NCI-H748 (cell line): ENCODE results near the gene PERM1.

Experiments used
- DNase-seq: peaks from one replicate; lab custom pipeline; 2025; ENCODE audit not compliant: unreplicated experiment; lab: John Stamatoyannopoulos, UW

Gene PERM1

DNA sequence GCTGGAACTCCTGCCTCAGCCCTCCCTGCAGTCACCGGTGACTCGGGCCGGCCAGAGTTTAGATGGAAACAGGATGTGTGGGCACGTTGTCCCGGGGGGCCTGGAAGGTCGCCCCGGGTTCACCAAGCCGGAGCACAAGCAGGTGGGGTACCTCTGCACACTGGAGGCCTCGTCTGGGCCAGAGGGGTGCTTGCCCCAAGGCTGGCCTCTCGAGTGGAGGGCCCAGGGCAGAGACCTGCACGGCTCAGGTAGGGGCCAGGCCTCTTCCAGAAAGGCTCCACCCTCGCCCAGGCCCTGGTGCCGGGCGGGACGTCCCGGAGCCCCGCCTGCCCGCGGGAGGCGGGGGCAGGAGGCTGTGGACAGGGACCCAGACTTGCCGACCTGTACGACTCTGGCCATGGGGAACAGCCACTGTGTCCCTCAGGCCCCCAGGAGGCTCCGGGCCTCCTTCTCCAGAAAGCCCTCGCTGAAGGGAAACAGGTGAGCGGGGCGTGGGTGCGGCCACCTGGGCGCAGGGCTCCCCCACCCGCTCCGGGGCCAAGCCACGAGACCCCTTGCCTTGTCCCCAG is 15.7 kb downstream of the PERM1 start, which contains the start of gene PLEKHN1:
TSS of gene PLEKHN1 (plus strand) at position 348 of the 569 bp plus-strand sequence. CDS start at position 398, 50 bp downstream.
- DNase-seq: no peak

DNA sequence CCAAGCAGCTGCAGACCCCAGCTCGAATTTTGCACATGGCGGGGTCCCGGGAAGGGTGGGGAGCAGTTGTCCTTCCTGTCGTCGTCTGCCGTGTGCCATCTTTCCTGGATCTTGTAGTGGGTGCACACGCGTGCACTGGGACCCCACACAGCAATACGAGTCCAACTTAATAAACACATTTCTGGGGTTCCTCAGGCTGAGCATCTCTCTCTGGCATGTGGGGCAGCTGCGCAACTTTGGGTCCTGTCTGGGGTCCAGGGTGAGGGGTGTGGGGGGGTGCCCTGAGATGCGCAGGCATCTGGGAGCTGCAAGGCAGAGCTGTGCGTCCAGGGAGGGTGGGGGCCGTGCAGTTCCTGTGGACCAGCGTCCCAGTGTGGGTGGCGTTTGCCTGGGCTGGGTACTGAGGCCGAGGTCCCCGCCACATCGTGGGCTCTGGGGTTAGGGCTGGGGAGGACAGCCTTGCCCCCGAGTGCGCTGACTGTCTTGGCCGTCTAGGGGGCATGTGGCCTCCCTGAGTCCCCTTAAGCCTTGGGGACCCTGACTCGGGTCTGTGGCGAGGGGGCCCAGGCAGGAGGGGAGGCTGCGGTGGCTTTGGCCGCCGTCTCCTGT is 16.3 kb downstream of the PERM1 start:
- DNase-seq: no peak

DNA sequence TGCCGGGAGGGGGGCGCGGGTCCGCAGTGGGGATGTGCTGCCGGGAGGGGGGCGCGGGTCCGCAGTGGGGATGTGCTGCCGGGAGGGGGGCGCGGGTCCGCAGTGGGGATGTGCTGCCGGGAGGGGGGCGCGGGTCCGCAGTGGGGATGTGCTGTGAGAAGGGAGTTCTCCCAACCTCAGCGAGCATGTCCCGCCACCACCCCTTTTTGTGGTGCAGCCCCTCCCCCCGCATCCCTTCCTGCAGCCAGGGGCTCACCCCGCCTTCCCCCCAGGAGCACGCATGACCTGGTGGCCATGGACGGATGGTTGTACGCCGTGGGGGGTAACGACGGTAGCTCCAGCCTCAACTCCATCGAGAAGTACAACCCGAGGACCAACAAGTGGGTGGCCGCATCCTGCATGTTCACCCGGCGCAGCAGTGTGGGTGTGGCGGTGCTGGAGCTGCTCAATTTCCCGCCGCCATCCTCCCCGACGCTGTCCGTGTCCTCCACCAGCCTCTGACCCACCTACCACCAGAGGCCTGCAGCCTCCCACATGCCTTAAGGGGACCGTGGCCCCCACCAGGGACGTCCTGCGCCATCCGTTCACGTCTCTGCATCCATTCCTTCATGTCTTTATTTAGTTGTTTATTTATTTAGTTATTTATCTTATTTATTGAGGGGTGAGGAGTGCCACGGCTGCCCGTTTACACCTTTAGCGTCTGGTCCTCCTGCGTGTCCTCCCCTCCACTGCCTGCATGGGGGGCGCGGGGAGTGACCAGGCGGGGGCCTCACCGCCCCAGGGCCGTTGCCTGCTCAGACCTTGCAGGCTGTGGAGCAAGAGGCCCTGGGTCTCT is 17.0 kb downstream of the PERM1 start:
- DNase-seq: no peak

DNA sequence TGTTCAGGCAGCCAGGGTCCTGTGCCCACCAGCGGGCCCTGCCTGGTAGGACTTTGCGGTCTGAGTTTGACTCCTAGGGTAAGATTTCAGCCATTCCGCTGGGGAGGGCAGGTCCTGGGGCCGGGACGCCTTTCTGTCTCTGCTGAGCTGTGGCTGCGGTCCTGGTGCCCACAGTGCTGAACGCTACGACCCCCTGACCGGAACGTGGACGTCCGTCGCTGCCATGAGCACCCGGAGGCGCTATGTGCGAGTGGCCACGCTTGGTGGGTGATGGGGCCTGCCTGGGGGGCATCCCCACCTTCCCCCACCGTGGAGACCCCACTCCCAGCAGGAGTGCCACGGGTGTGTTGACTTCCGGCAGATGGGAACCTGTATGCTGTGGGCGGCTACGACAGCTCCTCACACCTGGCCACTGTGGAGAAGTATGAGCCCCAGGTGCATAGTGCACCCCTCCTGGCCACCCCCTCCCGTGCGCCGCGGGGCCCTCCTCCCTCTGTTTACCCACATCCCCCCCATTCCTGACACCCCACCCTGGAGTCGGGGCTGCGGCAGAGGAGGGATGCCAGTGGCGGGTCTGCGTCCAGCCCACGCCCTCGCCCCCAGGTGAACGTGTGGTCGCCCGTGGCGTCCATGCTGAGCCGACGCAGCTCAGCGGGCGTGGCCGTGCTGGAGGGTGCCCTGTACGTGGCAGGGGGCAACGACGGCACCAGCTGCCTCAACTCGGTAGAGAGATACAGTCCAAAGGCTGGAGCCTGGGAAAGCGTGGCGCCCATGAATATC is 18.0 kb downstream of the PERM1 start:
- no peak for DNase-seq

DNA sequence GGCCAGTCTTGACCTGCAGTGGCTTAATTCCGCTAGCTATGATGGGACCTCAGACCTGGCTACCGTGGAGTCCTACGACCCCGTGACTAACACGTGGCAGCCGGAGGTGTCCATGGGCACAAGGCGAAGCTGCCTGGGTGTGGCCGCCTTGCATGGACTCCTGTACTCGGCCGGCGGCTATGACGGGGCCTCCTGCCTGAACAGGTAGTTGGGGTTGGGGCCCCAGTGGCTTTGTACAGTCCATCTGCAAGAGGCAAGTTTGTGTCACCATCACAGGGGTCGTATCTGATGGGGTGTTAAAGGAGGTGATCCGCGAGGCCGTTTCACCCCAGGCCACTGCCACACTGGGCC is 18.6 kb downstream of the PERM1 start:
- no peak for DNase-seq

GRCh38 chr1:962381-963300 is 19.3 kb downstream of the PERM1 start:
- DNase-seq: no peak

GRCh38 chr1:961132-961669 is 20.7 kb downstream of the PERM1 start:
- DNase-seq: no peak

- DNase-seq: peak; percentile 76
These were observed 21.3 kb downstream of the PERM1 start, which contains the start of gene KLHL17 for GRCh38 chr1:960363-961131. TSS of gene KLHL17 (plus strand) at chr1:960584. CDS start at chr1:960694, 110 bp downstream.

- DNase-seq: no peak
These were observed 22.0 kb downstream of the PERM1 start for GRCh38 chr1:959731-960362.

- peak; percentile 80 for DNase-seq
These were observed 22.8 kb downstream of the PERM1 start, which contains the start of gene NOC2L for GRCh38 chr1:958823-959730. TSS of gene NOC2L (minus strand) at chr1:959256. CDS start at chr1:959240, 16 bp downstream.

GRCh38 chr1:956636-957035 is 25.3 kb downstream of the PERM1 start:
- no peak for DNase-seq

- DNase-seq: no peak
These were observed 26.4 kb downstream of the PERM1 start for GRCh38 chr1:955474-955873.

GRCh38 chr1:954927-955326 is 27.0 kb downstream of the PERM1 start:
- DNase-seq: no peak

DNA sequence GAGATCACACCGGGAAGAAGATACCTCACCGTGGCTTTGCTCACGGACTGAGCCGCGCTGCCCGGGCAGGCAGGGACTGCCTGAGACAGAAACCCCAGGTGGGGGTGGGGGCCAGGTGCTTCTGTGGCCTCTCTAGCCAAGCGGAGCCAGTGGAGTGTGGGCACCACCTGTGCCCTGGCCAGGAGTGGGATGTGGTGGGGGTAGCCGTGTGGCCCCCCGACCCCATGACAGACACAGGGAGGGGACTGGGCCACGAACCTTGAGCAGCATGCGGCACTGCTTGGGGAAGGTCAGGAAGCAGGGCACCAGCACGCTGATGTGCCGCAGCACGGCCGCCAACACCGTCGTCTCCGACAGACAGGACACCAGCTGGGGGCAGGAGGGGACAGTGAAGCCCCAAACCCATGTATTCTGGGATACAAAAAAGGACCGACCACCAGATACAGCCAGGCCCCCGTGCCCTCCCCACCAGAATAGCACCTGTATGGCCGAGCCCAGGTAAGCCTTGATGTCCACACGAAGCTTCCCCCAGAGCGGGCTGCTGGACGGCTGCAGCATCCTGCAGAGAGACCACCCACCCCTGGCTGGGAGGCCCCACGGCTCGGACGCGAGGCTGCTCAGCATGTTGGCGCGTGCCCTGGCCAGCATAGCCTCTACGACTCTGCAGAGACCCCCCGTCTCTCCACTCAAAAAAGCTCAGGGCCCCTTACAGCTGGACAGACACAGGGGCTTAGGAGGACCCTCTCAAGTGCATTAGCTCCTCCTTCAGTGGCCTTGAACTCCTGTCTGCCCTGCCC is 28.2 kb downstream of the PERM1 start:
- no peak for DNase-seq

- no peak for DNase-seq
These were observed 29.3 kb downstream of the PERM1 start for GRCh38 chr1:952603-953002.

- no peak for DNase-seq
These were observed 29.7 kb downstream of the PERM1 start for GRCh38 chr1:952201-952600.

GRCh38 chr1:951364-951763 is 30.5 kb downstream of the PERM1 start:
- no peak for DNase-seq
